22Rv1 (cell line): Measurements from ENCODE around the gene TMEM86B.

Source experiments
- ZFX ChIP-seq: fragments of 450-650 bp; IDR thresholded peaks from 2 replicates; pipeline ENCODE4 v1.6.1; 2017; ENCODE audit warnings: antibody characterized with exemption, borderline replicate concordance
- TF ChIP-seq, protein P1 (sequence below): fragments of 450-650 bp; IDR thresholded peaks from 2 replicates; pipeline ENCODE4 v1.5.1; 2017; ENCODE audit warnings: mild to moderate bottlenecking

DNA sequence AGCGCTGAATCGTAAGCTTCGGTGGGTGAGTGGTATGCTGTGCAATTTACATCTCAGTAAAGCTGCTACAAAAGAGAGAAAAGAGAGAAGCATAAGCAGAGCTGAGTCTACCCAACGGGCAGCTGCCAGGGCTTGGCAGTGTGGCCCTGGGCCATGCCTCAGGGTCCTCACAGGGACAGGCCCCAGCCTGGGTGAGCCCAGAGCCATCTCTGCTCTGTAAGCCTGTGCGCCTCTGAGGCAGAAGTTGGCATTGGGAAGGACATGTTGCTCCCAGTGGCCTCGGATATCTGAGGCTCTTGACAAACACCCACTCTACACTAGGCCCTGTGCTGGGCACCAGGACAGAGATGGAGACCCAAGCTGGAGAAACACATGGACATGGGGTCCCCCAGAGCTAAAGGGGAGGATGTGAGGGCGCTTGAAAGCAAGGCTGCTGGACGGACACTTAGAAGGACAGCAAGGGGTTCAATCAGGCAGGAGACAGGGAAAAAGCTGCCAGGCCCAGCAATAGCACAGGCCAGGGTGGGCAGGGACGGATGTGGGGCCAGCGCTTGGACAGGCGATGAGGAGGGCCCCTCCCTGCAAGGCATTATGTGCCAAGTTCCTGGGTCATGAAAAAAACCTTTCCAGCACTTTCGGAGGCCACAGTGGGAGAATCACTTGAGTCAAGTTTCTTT is 15.6 kb upstream of the TMEM86B start:
- TF ChIP-seq, protein P1, sequence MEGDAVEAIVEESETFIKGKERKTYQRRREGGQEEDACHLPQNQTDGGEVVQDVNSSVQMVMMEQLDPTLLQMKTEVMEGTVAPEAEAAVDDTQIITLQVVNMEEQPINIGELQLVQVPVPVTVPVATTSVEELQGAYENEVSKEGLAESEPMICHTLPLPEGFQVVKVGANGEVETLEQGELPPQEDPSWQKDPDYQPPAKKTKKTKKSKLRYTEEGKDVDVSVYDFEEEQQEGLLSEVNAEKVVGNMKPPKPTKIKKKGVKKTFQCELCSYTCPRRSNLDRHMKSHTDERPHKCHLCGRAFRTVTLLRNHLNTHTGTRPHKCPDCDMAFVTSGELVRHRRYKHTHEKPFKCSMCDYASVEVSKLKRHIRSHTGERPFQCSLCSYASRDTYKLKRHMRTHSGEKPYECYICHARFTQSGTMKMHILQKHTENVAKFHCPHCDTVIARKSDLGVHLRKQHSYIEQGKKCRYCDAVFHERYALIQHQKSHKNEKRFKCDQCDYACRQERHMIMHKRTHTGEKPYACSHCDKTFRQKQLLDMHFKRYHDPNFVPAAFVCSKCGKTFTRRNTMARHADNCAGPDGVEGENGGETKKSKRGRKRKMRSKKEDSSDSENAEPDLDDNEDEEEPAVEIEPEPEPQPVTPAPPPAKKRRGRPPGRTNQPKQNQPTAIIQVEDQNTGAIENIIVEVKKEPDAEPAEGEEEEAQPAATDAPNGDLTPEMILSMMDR = no peak
- TF ChIP-seq ZFX = no peak
